ENCODE data around the gene MBD5.

DNA sequence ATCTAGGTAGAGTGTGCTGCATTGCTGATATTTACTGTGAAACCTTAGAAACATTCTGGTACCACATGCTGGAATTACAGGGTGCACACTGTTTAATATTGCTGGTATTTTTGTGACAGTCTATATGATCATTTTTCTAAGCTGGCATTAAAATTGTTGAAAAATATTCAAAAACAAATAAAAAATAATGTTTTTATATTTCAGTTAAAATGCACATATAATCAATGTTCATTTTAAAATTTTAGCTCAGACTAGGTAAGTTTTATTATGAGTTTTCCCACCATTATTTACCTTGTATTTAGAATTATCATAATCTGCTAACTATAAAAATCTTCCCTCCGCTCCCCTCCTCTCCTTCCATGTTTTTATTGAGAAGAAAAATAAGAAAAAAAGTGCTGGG is 339.8 kb downstream of the MBD5 start:
- TF ChIP-seq POLR2A (IDR thresholded peaks at IDR 0.05) (no peak), POLR2AphosphoS5 (IDR thresholded peaks at IDR 0.05) (no peak), EP300 (IDR thresholded peaks at IDR 0.05) (no peak)
- TF ChIP-seq, protein P1, sequence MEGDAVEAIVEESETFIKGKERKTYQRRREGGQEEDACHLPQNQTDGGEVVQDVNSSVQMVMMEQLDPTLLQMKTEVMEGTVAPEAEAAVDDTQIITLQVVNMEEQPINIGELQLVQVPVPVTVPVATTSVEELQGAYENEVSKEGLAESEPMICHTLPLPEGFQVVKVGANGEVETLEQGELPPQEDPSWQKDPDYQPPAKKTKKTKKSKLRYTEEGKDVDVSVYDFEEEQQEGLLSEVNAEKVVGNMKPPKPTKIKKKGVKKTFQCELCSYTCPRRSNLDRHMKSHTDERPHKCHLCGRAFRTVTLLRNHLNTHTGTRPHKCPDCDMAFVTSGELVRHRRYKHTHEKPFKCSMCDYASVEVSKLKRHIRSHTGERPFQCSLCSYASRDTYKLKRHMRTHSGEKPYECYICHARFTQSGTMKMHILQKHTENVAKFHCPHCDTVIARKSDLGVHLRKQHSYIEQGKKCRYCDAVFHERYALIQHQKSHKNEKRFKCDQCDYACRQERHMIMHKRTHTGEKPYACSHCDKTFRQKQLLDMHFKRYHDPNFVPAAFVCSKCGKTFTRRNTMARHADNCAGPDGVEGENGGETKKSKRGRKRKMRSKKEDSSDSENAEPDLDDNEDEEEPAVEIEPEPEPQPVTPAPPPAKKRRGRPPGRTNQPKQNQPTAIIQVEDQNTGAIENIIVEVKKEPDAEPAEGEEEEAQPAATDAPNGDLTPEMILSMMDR (IDR thresholded peaks at IDR 0.05) = no peak
